LNCAP (cell line): ENCODE results near the gene DUSP19.

Experiments
- TF ChIP-seq, protein P1 (sequence below): fragments of 450-650 bp; IDR thresholded peaks from 2 replicates; pipeline ENCODE4 v1.5.1; 2017; ENCODE audit warnings: mild to moderate bottlenecking

DUSP19 gene

GRCh38 chr2:183057333-183057985 lies 21.1 kb upstream of the DUSP19 start:
- TF ChIP-seq, protein P1, sequence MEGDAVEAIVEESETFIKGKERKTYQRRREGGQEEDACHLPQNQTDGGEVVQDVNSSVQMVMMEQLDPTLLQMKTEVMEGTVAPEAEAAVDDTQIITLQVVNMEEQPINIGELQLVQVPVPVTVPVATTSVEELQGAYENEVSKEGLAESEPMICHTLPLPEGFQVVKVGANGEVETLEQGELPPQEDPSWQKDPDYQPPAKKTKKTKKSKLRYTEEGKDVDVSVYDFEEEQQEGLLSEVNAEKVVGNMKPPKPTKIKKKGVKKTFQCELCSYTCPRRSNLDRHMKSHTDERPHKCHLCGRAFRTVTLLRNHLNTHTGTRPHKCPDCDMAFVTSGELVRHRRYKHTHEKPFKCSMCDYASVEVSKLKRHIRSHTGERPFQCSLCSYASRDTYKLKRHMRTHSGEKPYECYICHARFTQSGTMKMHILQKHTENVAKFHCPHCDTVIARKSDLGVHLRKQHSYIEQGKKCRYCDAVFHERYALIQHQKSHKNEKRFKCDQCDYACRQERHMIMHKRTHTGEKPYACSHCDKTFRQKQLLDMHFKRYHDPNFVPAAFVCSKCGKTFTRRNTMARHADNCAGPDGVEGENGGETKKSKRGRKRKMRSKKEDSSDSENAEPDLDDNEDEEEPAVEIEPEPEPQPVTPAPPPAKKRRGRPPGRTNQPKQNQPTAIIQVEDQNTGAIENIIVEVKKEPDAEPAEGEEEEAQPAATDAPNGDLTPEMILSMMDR = no peak

DNA sequence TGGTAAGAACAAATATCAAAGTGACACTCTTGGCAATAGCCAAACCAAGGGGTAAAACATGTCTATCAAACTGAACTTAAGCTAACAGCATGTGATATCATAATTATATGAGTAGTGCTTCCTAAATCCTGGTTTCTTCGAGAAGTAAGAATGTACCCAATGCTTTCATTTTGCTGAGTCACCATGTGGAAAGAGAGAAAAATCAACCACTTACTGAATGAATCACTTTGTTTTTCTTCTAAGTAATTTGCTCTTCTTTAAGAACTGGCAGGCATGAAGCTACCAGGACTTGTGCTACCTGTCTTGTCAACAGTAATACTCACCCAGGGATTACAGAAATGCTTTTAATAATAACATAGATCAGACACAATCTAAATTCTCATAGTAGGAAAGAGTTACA lies 19.0 kb upstream of the DUSP19 start:
- TF ChIP-seq, protein P1 = no peak

DNA sequence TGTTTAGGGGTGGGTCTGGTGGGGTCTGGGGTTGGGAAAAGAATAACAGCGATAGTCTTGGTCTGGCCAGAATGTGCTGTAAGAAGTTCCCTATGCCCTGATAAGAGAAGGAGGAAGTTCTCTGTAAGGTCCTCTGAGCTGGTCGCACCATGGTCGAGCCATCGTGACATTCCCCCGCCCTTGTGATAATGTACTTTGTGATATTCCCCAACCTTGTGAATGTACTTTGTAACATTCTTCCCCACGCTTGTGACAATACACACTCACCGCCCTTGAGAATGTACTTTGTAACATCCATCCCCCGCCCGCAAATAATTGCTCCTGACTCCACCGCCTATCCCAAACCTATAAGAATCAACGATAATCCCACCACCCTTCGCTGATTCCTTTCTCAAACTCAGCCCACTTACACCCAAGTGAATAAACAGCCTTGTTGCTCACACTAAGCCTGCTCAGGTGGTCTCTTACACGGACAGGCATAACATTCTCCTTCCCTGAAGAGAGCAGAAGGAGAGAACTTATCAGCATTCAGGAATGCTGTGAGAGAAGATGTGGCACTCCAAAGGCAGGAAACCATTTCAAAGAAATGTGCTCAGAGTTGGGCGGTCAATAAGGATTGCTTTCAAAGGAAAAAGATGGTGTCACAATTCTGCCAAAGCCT lies 17.8 kb upstream of the DUSP19 start:
- TF ChIP-seq, protein P1 = no peak

GRCh38 chr2:183063083-183063482 lies 15.5 kb upstream of the DUSP19 start:
- TF ChIP-seq, protein P1 = no peak

DNA sequence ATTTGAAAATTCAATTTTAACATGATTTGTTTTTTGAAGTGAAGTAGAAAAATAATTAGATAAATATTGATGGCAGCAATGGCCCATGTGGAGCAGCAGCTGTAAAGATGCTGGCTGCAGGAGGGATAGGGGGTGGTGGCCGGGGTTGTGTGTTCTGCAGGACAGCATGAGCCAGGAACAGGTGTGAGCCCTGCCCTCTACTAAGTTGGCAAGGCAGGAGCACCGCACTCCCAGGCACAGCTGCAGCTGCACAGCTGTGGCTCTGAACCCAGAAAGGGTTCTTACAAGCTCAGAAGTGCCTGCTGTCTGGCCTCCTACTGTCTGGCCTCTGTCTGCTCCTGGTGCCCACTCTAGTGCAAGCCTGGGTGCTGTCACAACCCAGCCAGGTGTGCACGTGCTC lies 10.0 kb upstream of the DUSP19 start:
- TF ChIP-seq, protein P1 = no peak

GRCh38 chr2:183069174-183069573 lies 9.4 kb upstream of the DUSP19 start:
- TF ChIP-seq, protein P1 = no peak

DNA sequence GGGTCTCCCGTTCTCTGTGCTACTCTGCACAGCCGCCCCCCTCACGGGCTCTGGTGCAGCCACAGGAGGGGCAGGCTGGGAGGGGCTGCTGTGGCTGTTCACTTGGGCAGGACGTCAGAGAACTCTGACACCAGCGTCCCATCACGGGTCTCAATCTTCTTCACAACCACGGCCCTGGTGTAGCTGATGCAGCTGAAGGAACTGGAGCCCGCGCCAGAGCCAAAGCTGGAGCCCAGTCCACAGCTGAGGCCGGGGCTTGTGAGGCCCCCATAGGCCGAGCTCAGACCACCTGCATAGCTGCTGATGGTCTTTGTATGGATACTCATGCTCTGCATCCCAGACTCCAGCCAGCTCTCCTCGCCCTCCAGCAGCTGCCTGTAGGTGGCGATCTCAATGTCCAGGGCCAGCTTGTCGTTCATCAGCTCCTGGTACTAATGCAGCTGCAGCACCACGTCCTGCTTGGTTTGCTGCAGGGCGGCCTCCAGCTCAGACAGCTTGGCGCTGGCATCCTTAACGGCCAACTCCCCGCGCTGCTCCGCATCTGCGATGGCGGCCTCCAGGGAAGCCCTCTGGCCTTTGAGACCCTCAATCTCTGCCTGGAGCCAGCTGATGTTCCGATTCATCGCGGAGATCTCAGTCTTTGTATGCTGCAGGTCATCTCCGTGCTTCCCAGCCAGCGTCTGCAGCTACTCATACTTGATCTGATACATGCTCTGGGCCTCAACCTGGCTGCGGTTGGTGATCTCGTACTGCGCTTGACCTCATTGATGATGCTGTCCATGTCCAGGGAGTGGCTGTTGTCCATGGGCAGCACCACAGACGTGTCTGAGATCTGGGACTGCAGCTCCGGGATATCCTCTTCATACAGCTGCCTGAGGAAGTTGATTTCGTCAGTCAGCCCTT lies 7.4 kb upstream of the DUSP19 start:
- TF ChIP-seq, protein P1 = no peak
